OCI-LY7 (cell line): ENCODE measurements around the gene TRIM7.

Experiments used
- CTCF ChIP-seq: fragments of 200-600 bp; sonication (generic); conservative IDR thresholded peaks from 2 replicates; pipeline ENCODE4 v1.5.1; 2014; ENCODE audit warnings: mild to moderate bottlenecking, antibody characterized with exemption, low read length, moderate library complexity, mixed read lengths
- EZH2phosphoT487 ChIP-seq: fragments of 200-600 bp; sonication (generic); IDR thresholded peaks from 2 replicates; pipeline ENCODE4 v1.6.1; 2018; ENCODE audit warnings: low read depth, borderline replicate concordance, mild to moderate bottlenecking, mixed run types, antibody characterized with exemption, low read length, moderate library complexity, mixed read lengths

DNA sequence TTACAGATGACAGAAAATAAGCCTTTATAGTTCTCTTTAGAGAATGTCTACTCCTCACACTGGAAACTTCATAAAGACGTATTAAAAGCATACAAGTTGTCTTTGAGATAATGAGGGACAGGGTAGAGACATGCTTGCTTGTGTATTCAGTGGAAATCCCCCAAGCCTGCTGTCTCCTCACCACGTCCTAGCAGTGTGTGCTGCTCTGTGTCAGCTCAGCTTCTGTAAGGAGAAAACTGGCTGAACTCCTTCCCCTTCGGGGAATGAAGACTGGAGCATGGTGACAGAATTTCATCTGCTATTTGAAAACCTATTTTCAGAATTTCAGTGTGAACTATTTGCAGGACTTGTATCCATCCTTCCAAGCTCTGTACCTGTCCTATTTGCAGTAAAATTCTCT is 48.2 kb downstream of the TRIM7 start:
- TF ChIP-seq CTCF (no peak), EZH2phosphoT487 (no peak)
